ENCODE data around the gene HCFC1R1. TPM values are rescaled to one million over a fixed set of nuclear protein-coding genes. Genes with fewer than 3 reads are reported as not detected.
A peak's percentile ranks its signal among the peaks of the same experiment; 100 is the strongest.
"Not testable (repeated sequence)": the region's sequence is repeated elsewhere in the genome, so short reads cannot be mapped to it uniquely, and the experiment has no call there.

HCFC1R1 gene, protein sequence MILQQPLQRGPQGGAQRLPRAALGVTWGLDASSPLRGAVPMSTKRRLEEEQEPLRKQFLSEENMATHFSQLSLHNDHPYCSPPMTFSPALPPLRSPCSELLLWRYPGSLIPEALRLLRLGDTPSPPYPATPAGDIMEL
- total RNA-seq (19.7 and 35.7 TPM in 2 replicates), polyA plus RNA-seq (158 and 201 TPM in 2 replicates)

DNA sequence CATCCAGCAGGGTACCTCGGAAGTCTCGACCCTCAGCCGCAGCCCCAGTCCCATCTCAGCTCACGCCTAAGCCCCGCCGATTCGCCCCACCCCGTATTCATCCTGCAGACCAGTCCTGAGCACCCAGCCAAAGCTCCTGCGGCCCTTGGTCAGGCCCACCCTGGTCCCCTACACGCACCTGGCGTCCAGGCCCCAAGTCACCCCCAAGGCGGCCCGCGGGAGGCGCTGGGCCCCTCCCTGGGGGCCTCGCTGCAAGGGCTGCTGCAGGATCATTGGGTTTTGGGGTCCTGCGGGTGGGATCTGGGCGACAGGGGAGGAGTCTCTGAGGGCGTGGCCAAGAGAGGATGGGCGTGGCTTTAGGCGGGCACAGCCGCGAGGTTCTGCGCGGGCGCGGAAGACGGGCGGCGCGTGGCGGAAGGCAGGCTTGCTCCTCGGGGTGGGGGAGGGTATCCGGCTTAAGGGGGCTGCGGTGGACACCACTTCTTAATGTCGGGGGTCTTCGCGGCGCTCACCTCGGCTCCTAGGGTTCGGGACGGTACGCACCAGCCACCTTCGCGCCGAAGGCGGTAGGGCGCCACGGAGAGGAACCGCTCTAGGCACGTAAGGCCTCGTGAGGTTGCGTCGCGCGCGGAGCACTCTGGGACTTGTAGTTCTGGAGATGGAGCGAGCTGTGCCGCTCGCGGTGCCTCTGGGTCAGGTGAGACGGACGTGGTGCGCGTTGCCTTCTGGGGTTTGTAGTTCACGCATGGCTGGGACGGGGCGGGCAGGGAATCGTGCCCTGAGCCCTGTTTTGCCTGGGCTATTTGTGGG is at the start of gene HCFC1R1, which contains the start of gene THOC6:
HCFC1R1 (minus strand) TSS at position 274 of the 810 bp plus-strand sequence; CDS start at position 273, 1 bp downstream.
THOC6 (plus strand) TSS at position 367 of the 810 bp plus-strand sequence; CDS start at position 659, 292 bp downstream.
- no peaks in the 10 kb centered on the region for H3K27me3 ChIP-seq
- peak within 1 kb of the TSS; percentile 98 for H3K27ac ChIP-seq
- H3K79me2 ChIP-seq = peaks cover 24% of the 10 kb centered on the region
- TF ChIP-seq EZH2phosphoT487 (IDR thresholded peaks at IDR 0.05; ENCODE audit: low read depth, severe bottlenecking, unreplicated experiment) (no peak), EZH2 (IDR thresholded peaks at IDR 0.05; ENCODE audit: borderline replicate concordance) (no peak), CTCF (IDR thresholded peaks at IDR 0.05; ENCODE audit: poor library complexity) (no peak)
- H3K4me3 ChIP-seq = peak within 1 kb of the TSS; percentile 79
- peaks cover 5% of the 10 kb centered on the region for H4K20me1 ChIP-seq (ENCODE audit: insufficient read depth, poor library complexity, severe bottlenecking)
- H3K4me2 ChIP-seq = peak within 1 kb of the TSS; percentile 99
- H3K36me3 ChIP-seq (replicated peaks; ENCODE audit: insufficient read depth, low read depth) = no peaks in the 10 kb centered on the region
- peak; percentile 98 for DNase-seq (ENCODE audit: low spot score)
- H2AFZ ChIP-seq = peak within 1 kb of the TSS; percentile 45
- no peaks in the 10 kb centered on the region for H3K9me2 ChIP-seq (replicated peaks; ENCODE audit: insufficient read depth)
- H3K4me1 ChIP-seq (ENCODE audit: insufficient read depth) = peaks cover 33% of the 10 kb centered on the region
- 2% methylated on average over 54 of the region's 69 CpGs for WGBS (ENCODE audit: low lambda C conversion rate, missing lambda C conversion rate)
- no peaks in the 10 kb centered on the region for H3K9me3 ChIP-seq (ENCODE audit: low read depth)

DNA sequence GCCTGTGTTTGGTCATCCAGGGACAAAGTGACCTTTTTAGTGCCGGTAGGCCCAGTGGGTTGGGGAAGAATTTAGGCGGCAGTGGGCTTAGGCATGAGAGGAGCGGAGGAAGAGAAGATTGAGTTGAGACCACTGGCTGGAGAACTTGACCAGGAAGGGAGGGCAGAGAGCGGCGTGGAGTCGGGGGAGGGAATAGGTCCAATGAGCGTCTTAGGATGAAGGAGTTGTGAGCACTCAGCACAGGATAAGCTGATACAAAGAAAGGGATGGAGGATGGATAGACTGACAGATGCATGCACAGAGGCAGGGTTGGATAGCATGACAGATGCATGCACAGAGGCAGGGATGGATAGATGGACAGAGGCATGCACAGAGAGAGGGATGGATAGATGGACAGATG is 49.7 kb upstream of the HCFC1R1 start:
- 89% methylated on average over 7 of the region's 7 CpGs for WGBS (ENCODE audit: low lambda C conversion rate, missing lambda C conversion rate)
- H3K9me3 ChIP-seq (ENCODE audit: low read depth) = no peaks in the 10 kb centered on the region
- DNase-seq (ENCODE audit: low spot score) = no peak
- H2AFZ ChIP-seq = no peak overlapping the region
- TF ChIP-seq EZH2 (IDR thresholded peaks at IDR 0.05; ENCODE audit: borderline replicate concordance) (no peak), EZH2phosphoT487 (IDR thresholded peaks at IDR 0.05; ENCODE audit: low read depth, severe bottlenecking, unreplicated experiment) (no peak), CTCF (IDR thresholded peaks at IDR 0.05; ENCODE audit: poor library complexity) (no peak)
- no peaks in the 10 kb centered on the region for H3K9me2 ChIP-seq (replicated peaks; ENCODE audit: insufficient read depth)
- H3K36me3 ChIP-seq (replicated peaks; ENCODE audit: insufficient read depth, low read depth) = no peaks in the 10 kb centered on the region
- no peaks in the 10 kb centered on the region for H3K4me1 ChIP-seq (ENCODE audit: insufficient read depth)
- no peaks in the 10 kb centered on the region for H3K27me3 ChIP-seq
- no peak overlapping the region for H3K4me3 ChIP-seq
- no peak overlapping the region for H3K27ac ChIP-seq
- no peaks in the 10 kb centered on the region for H3K79me2 ChIP-seq
- H4K20me1 ChIP-seq (ENCODE audit: insufficient read depth, poor library complexity, severe bottlenecking) = no peaks in the 10 kb centered on the region
- no peak overlapping the region for H3K4me2 ChIP-seq

GRCh38 chr16:3072576-3073263 is 49.0 kb upstream of the HCFC1R1 start:
- H3K4me3 ChIP-seq; H4K20me1 ChIP-seq (ENCODE audit: insufficient read depth, poor library complexity, severe bottlenecking); DNase-seq (ENCODE audit: low spot score); H3K4me2 ChIP-seq; H3K79me2 ChIP-seq; H3K27me3 ChIP-seq; H3K9me3 ChIP-seq (ENCODE audit: low read depth); H2AFZ ChIP-seq; H3K9me2 ChIP-seq (replicated peaks; ENCODE audit: insufficient read depth); H3K36me3 ChIP-seq (replicated peaks; ENCODE audit: insufficient read depth, low read depth); H3K4me1 ChIP-seq (ENCODE audit: insufficient read depth); H3K27ac ChIP-seq: not testable (repeated sequence)
- 64% methylated on average over 11 of the region's 18 CpGs for WGBS (ENCODE audit: low lambda C conversion rate, missing lambda C conversion rate)

GRCh38 chr16:3072148-3072547 is 48.4 kb upstream of the HCFC1R1 start:
- not testable (repeated sequence) for H3K4me2 ChIP-seq; H2AFZ ChIP-seq; H3K27me3 ChIP-seq; H3K9me3 ChIP-seq (ENCODE audit: low read depth); DNase-seq (ENCODE audit: low spot score); H3K79me2 ChIP-seq; H3K9me2 ChIP-seq (replicated peaks; ENCODE audit: insufficient read depth); H4K20me1 ChIP-seq (ENCODE audit: insufficient read depth, poor library complexity, severe bottlenecking); H3K4me1 ChIP-seq (ENCODE audit: insufficient read depth); H3K36me3 ChIP-seq (replicated peaks; ENCODE audit: insufficient read depth, low read depth); H3K4me3 ChIP-seq; H3K27ac ChIP-seq
- 64% methylated on average over 4 of the region's 4 CpGs for WGBS (ENCODE audit: low lambda C conversion rate, missing lambda C conversion rate)

All from hepatocyte (in vitro differentiated cells).